ENCODE measurements around the gene RACGAP1.

DNA sequence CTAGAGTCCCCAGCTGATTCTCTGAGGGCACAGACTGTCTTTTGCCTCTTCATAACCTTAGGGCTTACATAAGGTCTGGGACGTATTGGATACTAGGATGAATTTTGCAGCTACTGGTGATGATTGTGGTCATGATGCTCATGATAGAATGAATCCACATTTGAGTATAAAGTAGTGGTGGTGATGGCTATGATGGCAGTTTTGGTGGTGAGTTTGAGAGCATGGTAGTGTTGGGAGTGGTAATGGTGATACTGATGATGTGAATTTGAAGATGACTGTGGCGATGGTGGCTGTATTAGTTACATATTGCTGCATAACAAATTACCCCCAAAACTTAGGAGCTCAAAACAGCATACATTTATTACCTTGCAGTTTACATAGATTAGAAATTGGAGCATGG, 18.0 kb upstream of the RACGAP1 start:
- TF ChIP-seq, protein P1, sequence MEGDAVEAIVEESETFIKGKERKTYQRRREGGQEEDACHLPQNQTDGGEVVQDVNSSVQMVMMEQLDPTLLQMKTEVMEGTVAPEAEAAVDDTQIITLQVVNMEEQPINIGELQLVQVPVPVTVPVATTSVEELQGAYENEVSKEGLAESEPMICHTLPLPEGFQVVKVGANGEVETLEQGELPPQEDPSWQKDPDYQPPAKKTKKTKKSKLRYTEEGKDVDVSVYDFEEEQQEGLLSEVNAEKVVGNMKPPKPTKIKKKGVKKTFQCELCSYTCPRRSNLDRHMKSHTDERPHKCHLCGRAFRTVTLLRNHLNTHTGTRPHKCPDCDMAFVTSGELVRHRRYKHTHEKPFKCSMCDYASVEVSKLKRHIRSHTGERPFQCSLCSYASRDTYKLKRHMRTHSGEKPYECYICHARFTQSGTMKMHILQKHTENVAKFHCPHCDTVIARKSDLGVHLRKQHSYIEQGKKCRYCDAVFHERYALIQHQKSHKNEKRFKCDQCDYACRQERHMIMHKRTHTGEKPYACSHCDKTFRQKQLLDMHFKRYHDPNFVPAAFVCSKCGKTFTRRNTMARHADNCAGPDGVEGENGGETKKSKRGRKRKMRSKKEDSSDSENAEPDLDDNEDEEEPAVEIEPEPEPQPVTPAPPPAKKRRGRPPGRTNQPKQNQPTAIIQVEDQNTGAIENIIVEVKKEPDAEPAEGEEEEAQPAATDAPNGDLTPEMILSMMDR (IDR thresholded peaks at IDR 0.05; ENCODE audit: low read length): no peak
- no peak for TF ChIP-seq EZH2 (IDR thresholded peaks at IDR 0.05; ENCODE audit: borderline replicate concordance, low read length)
